Naive thymus-derived CD8-positive, alpha-beta T cell (primary cell): ENCODE data around the gene CTCF. TPM values are rescaled to one million over a fixed set of nuclear protein-coding genes. Genes with fewer than 3 reads are reported as not detected.

Experiments used
- ATAC-seq, 2 donors: fragments of 150-1000 bp; cut with Tn5 transposase in 1 of 2; sonication (Bioruptor Pico), chemical (Tn5 transposase) in 1 of 2; 1 replicate in 1 of 2; 2 replicates in 1 of 2; pipeline ENCODE4 v1.10.0; 2021; ENCODE audit warnings: mild to moderate bottlenecking in 2 of 2, moderate library complexity in 2 of 2
- POLR2A ChIA-PET: fragments of 350-600 bp; sonication (Branson Sonifier 250); formaldehyde crosslinking; loops from one replicate; lab custom pipeline; 2021; ENCODE audit warnings: antibody characterized with exemption; lab: Charles Lee
- DNase-seq, 10 donors: peaks; one replicate each; pipeline versions ENCODE4 v3.0.0 to v3.0.0-alpha.2; 2020 to 2022
- H3K27ac Mint-ChIP-seq, 10 donors: one replicate each; pipeline ENCODE4 v1.8.0; 2020 to 2022; ENCODE audit warnings: mild to moderate bottlenecking in 10 of 10, mixed read lengths in 10 of 10, moderate library complexity in 4 of 10, inconsistent platforms in 1 of 10
- H3K27me3 Mint-ChIP-seq, 5 donors: one replicate each; pipeline ENCODE4 v1.8.0; 2021 to 2022; ENCODE audit warnings: mixed read lengths in 5 of 5
- H3K36me3 Mint-ChIP-seq, 3 donors: one replicate each; pipeline ENCODE4 v1.8.0; 2020 to 2022; ENCODE audit warnings: mixed read lengths in 3 of 3, mild to moderate bottlenecking in 2 of 3, inconsistent platforms in 1 of 3
- H3K4me1 Mint-ChIP-seq, 4 donors: one replicate each; pipeline ENCODE4 v1.8.0; 2021 to 2022; ENCODE audit warnings: mixed read lengths in 4 of 4
- H3K4me3 Mint-ChIP-seq, 10 donors: one replicate each; pipeline ENCODE4 v1.8.0; 2020 to 2022; ENCODE audit warnings: mild to moderate bottlenecking in 10 of 10, mixed read lengths in 10 of 10, moderate library complexity in 6 of 10, inconsistent platforms in 1 of 10
- H3K9me3 Mint-ChIP-seq, 9 donors: one replicate each; pipeline ENCODE4 v1.8.0; 2020 to 2022; ENCODE audit warnings: mixed read lengths in 9 of 9, mild to moderate bottlenecking in 3 of 9, inconsistent platforms in 1 of 9, moderate library complexity in 1 of 9
- polyA plus RNA-seq, 3 donors: library from polyadenylated mRNA; unstranded; fragments of 300-500 nt; fragmentation: Illumina TruSeq; gene quantifications; one replicate each; pipeline ENCODE4 v1.2.3, GENCODE V29; 2021
- total RNA-seq, 8 experiments: library from RNA in 2 of 8; stranded (reverse) in 2 of 8; gene quantifications; one replicate each; pipeline ENCODE4 v1.2.3 and lab custom pipeline; 2021 to 2026

Gene CTCF
- total and polyA plus RNA-seq, 5 experiments from 2014 or later: 37.1 to 67.6 (median 61.1) TPM

- POLR2A ChIA-PET: interaction anchor here (0.5 kb wide), 1 partner anchor 806 kb away, joined by 4 read pairs; no protein-coding TSS in a partner anchor
- Mint-ChIP-seq H3K27me3 (no peaks in the 10 kb centered on the region), H3K4me3 (no peak overlapping the region), H3K36me3 (peaks cover 0 to 15% (median 0%) of the 10 kb centered on the region in 3 donors), H3K9me3 (no peaks in the 10 kb centered on the region), H3K4me1 (peaks cover 0 to under 1% (median 0%) of the 10 kb centered on the region in 4 donors), H3K27ac (peak overlapping the region in 1 of 10 donors; percentile 43)
- peak in 1 of 10 donors; percentile 54 for DNase-seq
- no peak for ATAC-seq
Observed at GRCh38 chr16:67679935-67680897, 117.9 kb downstream of the CTCF start.

DNA sequence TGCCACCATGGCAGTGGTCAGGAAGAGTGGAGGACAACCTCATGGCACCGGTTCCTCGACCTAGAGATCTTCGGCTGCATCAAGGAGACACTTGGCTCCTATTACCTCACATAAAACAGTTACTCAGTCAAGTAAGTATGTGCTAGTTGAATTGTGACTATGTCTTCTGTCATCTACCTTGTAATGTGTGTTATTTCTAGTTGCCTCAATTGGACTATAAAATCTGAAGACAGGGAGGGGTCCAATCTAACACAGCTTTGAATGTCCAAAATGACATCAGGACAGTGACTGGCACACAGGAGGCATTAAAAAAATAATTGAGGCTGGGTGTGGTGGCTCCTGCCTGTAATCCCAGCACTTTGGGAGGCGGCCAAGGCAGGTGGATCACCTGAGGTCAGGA lies 121.4 kb downstream of the CTCF start:
- no peaks in the 10 kb centered on the region for H3K27me3 Mint-ChIP-seq
- H3K4me1 Mint-ChIP-seq: peaks cover 0 to 12% (median 0%) of the 10 kb centered on the region in 4 donors
- POLR2A ChIA-PET: no interaction called here
- no peaks in the 10 kb centered on the region for H3K9me3 Mint-ChIP-seq
- peaks cover 0 to 22% (median 0%) of the 10 kb centered on the region in 3 donors for H3K36me3 Mint-ChIP-seq
- ATAC-seq (no peak), DNase-seq (no peak)
- H3K4me3 Mint-ChIP-seq: no peak overlapping the region
- H3K27ac Mint-ChIP-seq: no peak overlapping the region

DNA sequence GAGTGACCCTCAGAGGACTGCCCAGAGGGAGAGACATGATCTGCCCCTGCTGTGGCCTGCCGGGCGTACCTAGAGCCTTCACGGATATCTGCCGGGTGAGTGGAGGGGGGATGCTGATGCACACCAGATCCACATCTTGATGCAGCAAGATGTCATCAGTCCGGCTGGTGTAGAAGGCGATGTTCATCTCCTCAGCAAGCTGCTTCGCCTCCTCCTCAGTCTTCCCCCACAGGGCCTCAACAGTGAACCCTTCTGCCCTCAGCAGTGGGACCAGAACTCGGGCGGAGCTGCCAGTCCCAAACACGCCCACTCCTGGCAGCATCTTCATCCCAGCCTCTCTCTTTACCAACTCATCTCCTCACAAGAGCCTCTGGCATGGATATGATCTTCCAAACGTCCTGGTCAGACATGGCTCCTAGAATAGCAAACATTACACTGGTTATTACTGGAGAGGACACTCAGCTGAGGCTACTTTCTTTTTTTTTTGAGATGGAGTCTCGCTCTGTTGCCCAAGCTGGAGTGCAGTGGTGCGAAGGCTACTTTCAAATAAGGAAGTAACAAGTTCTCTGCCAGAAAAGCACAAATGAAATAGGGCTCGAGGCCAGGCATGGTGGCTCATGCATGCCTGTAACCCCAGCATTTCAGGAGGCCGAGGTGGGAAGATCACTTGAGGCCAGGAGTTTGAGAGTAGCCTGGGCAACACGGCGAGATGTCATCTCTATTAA lies 123.2 kb downstream of the CTCF start:
- peaks cover 0 to 24% (median 0%) of the 10 kb centered on the region in 3 donors for H3K36me3 Mint-ChIP-seq
- DNase-seq (peak in 1 of 10 donors; percentile 31), ATAC-seq (no peak)
- peaks cover 0 to 12% (median 0%) of the 10 kb centered on the region in 4 donors for H3K4me1 Mint-ChIP-seq
- H3K27me3 Mint-ChIP-seq: no peaks in the 10 kb centered on the region
- POLR2A ChIA-PET: no interaction called here
- H3K4me3 Mint-ChIP-seq: no peak overlapping the region
- H3K27ac Mint-ChIP-seq: no peak overlapping the region
- no peaks in the 10 kb centered on the region for H3K9me3 Mint-ChIP-seq

Other genes starting within 250 kb of the CTCF start
- gene KCTD19, start 235.8 kb upstream of the CTCF start, total RNA-seq: not detected
- under 1 TPM in 1 of 3 donors, not detected in 2; 0.03 TPM for gene KCTD19, start 235.8 kb upstream of the CTCF start, polyA plus RNA-seq
- under 1 TPM in 1 of 2 experiments, not detected in 1; 0.49 TPM for gene LRRC36, start 235.7 kb upstream of the CTCF start, total RNA-seq
- gene LRRC36, start 235.7 kb upstream of the CTCF start, polyA plus RNA-seq: not detected
- gene TPPP3, start 169.0 kb upstream of the CTCF start, total RNA-seq: not detected
- gene TPPP3, start 169.0 kb upstream of the CTCF start, polyA plus RNA-seq: not detected
- gene ZDHHC1, start 146.0 kb upstream of the CTCF start, total RNA-seq: under 1 TPM in 1 of 2 experiments, not detected in 1; 0.52 TPM
- under 1 TPM; 0.18 to 0.28 (median 0.27) TPM for gene ZDHHC1, start 146.0 kb upstream of the CTCF start, polyA plus RNA-seq
- not detected for gene HSD11B2, start 131.4 kb upstream of the CTCF start, total RNA-seq
- gene HSD11B2, start 131.4 kb upstream of the CTCF start, polyA plus RNA-seq: not detected
- 10 to 100 TPM; 33.3 to 35.1 TPM for gene ATP6V0D1, start 81.4 kb upstream of the CTCF start, total RNA-seq
- gene ATP6V0D1, start 81.4 kb upstream of the CTCF start, polyA plus RNA-seq: 10 to 100 TPM; 74.7 to 89.6 (median 77.5) TPM
- not detected for gene AGRP, start 79.0 kb upstream of the CTCF start, total RNA-seq
- not detected for gene AGRP, start 79.0 kb upstream of the CTCF start, polyA plus RNA-seq
- gene RIPOR1, start 33.7 kb upstream of the CTCF start, total RNA-seq: 10 to 100 TPM; 50.1 to 57.2 TPM
- 1 to 10 TPM; 1.5 to 3.0 (median 2.3) TPM for gene RIPOR1, start 33.7 kb upstream of the CTCF start, polyA plus RNA-seq
- 100 to 1,000 TPM; 184 to 189 TPM for gene CARMIL2, start 82.6 kb downstream of the CTCF start, total RNA-seq
- 10 to 100 TPM; 12.8 to 28.7 (median 13.3) TPM for gene CARMIL2, start 82.6 kb downstream of the CTCF start, polyA plus RNA-seq
- 10 to 100 TPM; 41.8 to 46.6 TPM for gene ACD, start 97.7 kb downstream of the CTCF start, total RNA-seq
- 10 to 100 TPM; 24.6 to 38.1 (median 28.2) TPM for gene ACD, start 97.7 kb downstream of the CTCF start, polyA plus RNA-seq
- gene PARD6A, start 98.4 kb downstream of the CTCF start, total RNA-seq: 1 to 10 TPM; 4.3 to 6.0 TPM
- gene PARD6A, start 98.4 kb downstream of the CTCF start, polyA plus RNA-seq: 10 to 100 TPM; 10.6 to 13.3 (median 11.2) TPM
- 1 to 10 TPM; 7.5 to 8.4 TPM for gene ENKD1, start 104.2 kb downstream of the CTCF start, total RNA-seq
- 1 to 10 TPM; 1.5 to 2.8 (median 1.6) TPM for gene ENKD1, start 104.2 kb downstream of the CTCF start, polyA plus RNA-seq
- 1 to 10 TPM; 4.7 to 6.1 TPM for gene C16orf86, start 104.3 kb downstream of the CTCF start, total RNA-seq
- 1 to 10 TPM; 4.3 to 5.1 (median 4.3) TPM for gene C16orf86, start 104.3 kb downstream of the CTCF start, polyA plus RNA-seq
- gene GFOD2, start 156.8 kb downstream of the CTCF start, total RNA-seq: 10 to 100 TPM; 12.7 to 13.0 TPM
- 10 to 100 TPM in 1 of 3 donors, 1 to 10 TPM in 2; 6.0 to 10.9 (median 6.5) TPM for gene GFOD2, start 156.8 kb downstream of the CTCF start, polyA plus RNA-seq
- 10 to 100 TPM; 18.5 to 23.6 TPM for gene RANBP10, start 244.0 kb downstream of the CTCF start, total RNA-seq
- 10 to 100 TPM in 1 of 3 donors, 1 to 10 TPM in 2; 5.8 to 13.8 (median 6.3) TPM for gene RANBP10, start 244.0 kb downstream of the CTCF start, polyA plus RNA-seq
- gene TSNAXIP1, start 244.4 kb downstream of the CTCF start, total RNA-seq: 1 to 10 TPM; 1.0 to 1.2 TPM
- under 1 TPM in 1 of 3 donors, not detected in 2; 0.14 TPM for gene TSNAXIP1, start 244.4 kb downstream of the CTCF start, polyA plus RNA-seq